Gastrocnemius medialis (tissue), 4 donors: ENCODE data around the gene MT1H.
A peak's percentile ranks its signal among the peaks of the same experiment; 100 is the strongest.

Experiments
- POLR2A ChIP-seq, 2 donors: fragments of 450-650 bp; IDR thresholded peaks; one replicate each; pipeline ENCODE4 v1.6.1; 2017; ENCODE audit warnings: antibody characterized with exemption in 2 of 2, mild to moderate bottlenecking in 2 of 2, moderate library complexity in 2 of 2
- TF ChIP-seq, protein P1 (sequence below), 5 experiments: fragments of 450-650 bp in 3 of 5; fragments of 200-600 bp in 2 of 5; sonication (generic) in 2 of 5; IDR thresholded peaks in 4 of 5; conservative IDR thresholded peaks in 1 of 5; 1 replicate in 4 of 5; 2 replicates in 1 of 5; pipeline ENCODE4 v1.5.1; 2016 to 2019; ENCODE audit warnings: antibody characterized with exemption in 5 of 5, mild to moderate bottlenecking in 3 of 5, moderate library complexity in 3 of 5

DNA sequence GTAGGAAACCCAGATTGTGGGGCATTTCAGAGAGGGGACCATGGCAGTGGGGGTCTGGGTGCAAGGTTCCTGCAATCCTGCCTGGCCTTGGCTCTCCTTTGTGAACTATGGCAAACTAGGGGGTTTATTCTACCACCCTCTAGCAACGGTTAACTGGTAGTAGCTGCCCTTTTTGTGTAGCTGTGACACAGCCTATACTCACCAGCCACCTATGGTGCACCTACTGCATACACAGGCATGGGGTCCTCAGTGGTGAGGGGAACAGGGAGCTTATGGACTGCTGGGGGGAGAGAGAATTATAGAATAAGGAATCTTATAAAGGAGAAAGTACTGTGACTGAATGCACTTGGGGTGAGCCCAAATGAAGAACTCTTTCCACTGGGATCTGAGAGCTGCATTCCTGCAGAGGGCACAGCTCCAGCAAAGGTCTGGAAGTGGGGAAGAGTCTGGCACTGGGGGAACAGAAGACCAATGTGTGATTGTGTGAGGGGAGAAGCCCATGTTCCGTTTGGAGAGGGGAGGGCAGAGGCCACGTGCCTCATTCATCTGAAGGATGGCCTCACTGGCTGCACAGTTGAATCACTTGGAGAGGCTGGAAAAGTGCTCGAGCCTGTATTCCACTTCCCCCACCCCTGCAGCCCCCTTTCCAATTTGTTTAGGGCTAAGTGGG is 14.8 kb downstream of the MT1H start:
- TF ChIP-seq, protein P1, sequence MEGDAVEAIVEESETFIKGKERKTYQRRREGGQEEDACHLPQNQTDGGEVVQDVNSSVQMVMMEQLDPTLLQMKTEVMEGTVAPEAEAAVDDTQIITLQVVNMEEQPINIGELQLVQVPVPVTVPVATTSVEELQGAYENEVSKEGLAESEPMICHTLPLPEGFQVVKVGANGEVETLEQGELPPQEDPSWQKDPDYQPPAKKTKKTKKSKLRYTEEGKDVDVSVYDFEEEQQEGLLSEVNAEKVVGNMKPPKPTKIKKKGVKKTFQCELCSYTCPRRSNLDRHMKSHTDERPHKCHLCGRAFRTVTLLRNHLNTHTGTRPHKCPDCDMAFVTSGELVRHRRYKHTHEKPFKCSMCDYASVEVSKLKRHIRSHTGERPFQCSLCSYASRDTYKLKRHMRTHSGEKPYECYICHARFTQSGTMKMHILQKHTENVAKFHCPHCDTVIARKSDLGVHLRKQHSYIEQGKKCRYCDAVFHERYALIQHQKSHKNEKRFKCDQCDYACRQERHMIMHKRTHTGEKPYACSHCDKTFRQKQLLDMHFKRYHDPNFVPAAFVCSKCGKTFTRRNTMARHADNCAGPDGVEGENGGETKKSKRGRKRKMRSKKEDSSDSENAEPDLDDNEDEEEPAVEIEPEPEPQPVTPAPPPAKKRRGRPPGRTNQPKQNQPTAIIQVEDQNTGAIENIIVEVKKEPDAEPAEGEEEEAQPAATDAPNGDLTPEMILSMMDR (IDR thresholded peaks at IDR 0.05 in 4 of 5, conservative IDR thresholded peaks at IDR 0.05 in 1 of 5): no peak
- peak in 1 of 2 donors; percentile 55 for TF ChIP-seq POLR2A (IDR thresholded peaks at IDR 0.05)
